ENCODE data around the gene OSBPL3. TPM values are rescaled to one million over a fixed set of nuclear protein-coding genes. Genes with fewer than 3 reads are reported as not detected.
A peak's percentile ranks its signal among the peaks of the same experiment; 100 is the strongest.

Gene OSBPL3
- total and polyA plus RNA-seq, 2 donors from 2014 or later, result 8.6 to 40.5 TPM

GRCh38 chr7:24754906-24755506 lies 225.0 kb downstream of the OSBPL3 start:
- no peaks in the 10 kb centered on the region for H3K9me3 ChIP-seq (ENCODE audit: control insufficient read depth in 2 of 3, insufficient read depth in 1 of 3, low read length in 3 of 3)
- no peak overlapping the region for H3K9ac ChIP-seq (ENCODE audit: low read length in 3 of 3)
- intact Hi-C loops (cut with DNase I), result no loop called here
- no peaks in the 10 kb centered on the region for H3K27me3 ChIP-seq (ENCODE audit: control insufficient read depth, insufficient read depth, low read length)
- no peak overlapping the region for H3K4me3 ChIP-seq (ENCODE audit: low read length in 3 of 3)
- peaks cover 0 to 5% (median 3%) of the 10 kb centered on the region in 3 donors for H3K4me1 ChIP-seq (ENCODE audit: control insufficient read depth in 2 of 3, insufficient read depth in 2 of 3, low read depth in 1 of 3, low read length in 3 of 3)
- no peak for TF ChIP-seq CTCF (IDR thresholded peaks at IDR 0.05; ENCODE audit: borderline replicate concordance, extremely low read depth, insufficient read depth)
- FAIRE-seq, result no peak
- H3K36me3 ChIP-seq (ENCODE audit: control insufficient read depth in 2 of 3, insufficient read depth in 3 of 3, low read length in 3 of 3), result no peaks in the 10 kb centered on the region
- no peak for DNase-seq
- peak overlapping the region in 1 of 2 donors; percentile 25 for H3K27ac ChIP-seq (ENCODE audit: low read depth in 2 of 2, low read length in 2 of 2)

- Histone ChIP-seq H3K9me3 (ENCODE audit: control insufficient read depth in 2 of 3, insufficient read depth in 1 of 3, low read length in 3 of 3) (no peaks in the 10 kb centered on the region), H3K4me1 (ENCODE audit: control insufficient read depth in 2 of 3, insufficient read depth in 2 of 3, low read depth in 1 of 3, low read length in 3 of 3) (peaks cover 0 to 3% (median 0%) of the 10 kb centered on the region in 3 donors), H3K9ac (ENCODE audit: low read length in 3 of 3) (no peak overlapping the region), H3K27ac (ENCODE audit: low read depth in 2 of 2, low read length in 2 of 2) (no peak overlapping the region), H3K36me3 (ENCODE audit: control insufficient read depth in 2 of 3, insufficient read depth in 3 of 3, low read length in 3 of 3) (no peaks in the 10 kb centered on the region), H3K4me3 (ENCODE audit: low read length in 3 of 3) (no peak overlapping the region), H3K27me3 (ENCODE audit: control insufficient read depth, insufficient read depth, low read length) (no peaks in the 10 kb centered on the region)
- no peak for DNase-seq
- intact Hi-C loops (cut with DNase I), result no loop called here
- no peak for TF ChIP-seq CTCF (IDR thresholded peaks at IDR 0.05; ENCODE audit: borderline replicate concordance, extremely low read depth, insufficient read depth)
- no peak for FAIRE-seq
Measured at GRCh38 chr7:24752073-24752800, 227.7 kb downstream of the OSBPL3 start.

- H3K9me3 ChIP-seq (ENCODE audit: control insufficient read depth in 2 of 3, insufficient read depth in 1 of 3, low read length in 3 of 3), result no peaks in the 10 kb centered on the region
- H3K36me3 ChIP-seq (ENCODE audit: control insufficient read depth in 2 of 3, insufficient read depth in 3 of 3, low read length in 3 of 3), result no peaks in the 10 kb centered on the region
- DNase-seq (no peak), FAIRE-seq (no peak)
- intact Hi-C loops (cut with DNase I), result no loop called here
- no peak for TF ChIP-seq CTCF (IDR thresholded peaks at IDR 0.05; ENCODE audit: borderline replicate concordance, extremely low read depth, insufficient read depth)
- peaks cover 0 to 2% (median 0%) of the 10 kb centered on the region in 3 donors for H3K4me1 ChIP-seq (ENCODE audit: control insufficient read depth in 2 of 3, insufficient read depth in 2 of 3, low read depth in 1 of 3, low read length in 3 of 3)
- H3K27me3 ChIP-seq (ENCODE audit: control insufficient read depth, insufficient read depth, low read length), result no peaks in the 10 kb centered on the region
- H3K9ac ChIP-seq (ENCODE audit: low read length in 3 of 3), result no peak overlapping the region
- H3K4me3 ChIP-seq (ENCODE audit: low read length in 3 of 3), result no peak overlapping the region
- no peak overlapping the region for H3K27ac ChIP-seq (ENCODE audit: low read depth in 2 of 2, low read length in 2 of 2)
Measured at GRCh38 chr7:24751484-24751883, 228.5 kb downstream of the OSBPL3 start.

All from kidney (tissue), 14 donors.